Cardiac fibroblast (primary cell): ENCODE results near the gene IMPA2.

Experiments
- DNase-seq, 2 donors: peaks; one replicate each; pipeline versions ENCODE4 v3.0.0 to v3.0.0-alpha.2; 2010; ENCODE audit warnings: low read depth in 2 of 2
- H3K4me3 ChIP-seq, 2 donors: replicated peaks in 1 of 2; 1 replicate in 1 of 2; 2 replicates in 1 of 2; pipeline ENCODE4 v1.5.1; 2011; ENCODE audit warnings: low read depth in 2 of 2, low read length in 2 of 2, mild to moderate bottlenecking in 2 of 2, moderate library complexity in 1 of 2
- CTCF ChIP-seq: IDR thresholded peaks from one replicate; pipeline ENCODE4 v1.5.1; 2011; ENCODE audit warnings: low read depth, mild to moderate bottlenecking, low read length, inconsistent platforms

Gene IMPA2

DNA sequence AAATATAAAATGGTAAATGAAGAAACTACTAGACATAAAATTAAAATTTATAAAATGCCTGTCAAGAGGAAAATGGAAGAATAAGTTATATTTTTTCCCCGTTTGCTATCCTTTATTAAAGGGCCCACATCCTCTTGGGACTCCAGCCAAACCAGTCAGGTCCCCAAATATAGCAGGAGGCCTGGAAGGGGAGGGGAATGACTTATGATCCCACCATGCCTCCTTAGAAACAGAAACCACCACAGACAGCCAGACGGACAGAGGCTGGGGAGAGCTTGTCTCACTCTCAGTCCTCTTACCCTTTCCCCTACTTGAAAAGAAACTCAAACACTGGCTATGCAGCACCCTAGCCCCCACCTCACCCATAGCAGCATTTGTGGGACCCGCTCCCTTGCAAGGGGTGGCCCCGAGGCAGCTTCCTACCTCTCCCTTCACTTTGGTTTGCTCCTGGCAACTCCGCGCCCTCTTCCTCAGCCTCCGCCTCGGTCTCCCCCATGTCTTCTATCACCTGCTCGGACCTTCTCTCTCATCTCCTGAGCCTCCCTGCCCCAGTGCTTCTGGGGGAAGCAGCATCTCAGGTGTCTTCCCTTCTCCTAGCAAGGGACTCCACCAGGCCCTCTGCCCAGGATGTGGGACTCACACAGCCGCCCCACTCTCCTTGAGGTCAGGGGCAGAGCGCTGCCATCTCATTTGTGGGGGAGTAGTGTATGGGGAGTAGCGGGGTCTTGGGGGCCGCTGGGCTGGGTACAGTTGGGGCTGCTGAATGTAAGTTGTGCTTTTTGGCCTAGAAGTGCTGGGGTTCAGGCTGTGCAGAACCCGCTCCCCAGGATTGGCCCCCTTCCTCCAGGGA, 75.0 kb downstream of the IMPA2 start:
- no peak for DNase-seq
- H3K4me3 ChIP-seq, result no peak overlapping the region
- TF ChIP-seq CTCF, result no peak

GRCh38 chr18:12056884-12057402, 75.6 kb downstream of the IMPA2 start:
- no peak overlapping the region for H3K4me3 ChIP-seq
- no peak for DNase-seq
- TF ChIP-seq CTCF, result no peak

- no peak for TF ChIP-seq CTCF
- H3K4me3 ChIP-seq, result no peak overlapping the region
- no peak for DNase-seq
Observed at GRCh38 chr18:12057419-12058039, 76.2 kb downstream of the IMPA2 start.

DNA sequence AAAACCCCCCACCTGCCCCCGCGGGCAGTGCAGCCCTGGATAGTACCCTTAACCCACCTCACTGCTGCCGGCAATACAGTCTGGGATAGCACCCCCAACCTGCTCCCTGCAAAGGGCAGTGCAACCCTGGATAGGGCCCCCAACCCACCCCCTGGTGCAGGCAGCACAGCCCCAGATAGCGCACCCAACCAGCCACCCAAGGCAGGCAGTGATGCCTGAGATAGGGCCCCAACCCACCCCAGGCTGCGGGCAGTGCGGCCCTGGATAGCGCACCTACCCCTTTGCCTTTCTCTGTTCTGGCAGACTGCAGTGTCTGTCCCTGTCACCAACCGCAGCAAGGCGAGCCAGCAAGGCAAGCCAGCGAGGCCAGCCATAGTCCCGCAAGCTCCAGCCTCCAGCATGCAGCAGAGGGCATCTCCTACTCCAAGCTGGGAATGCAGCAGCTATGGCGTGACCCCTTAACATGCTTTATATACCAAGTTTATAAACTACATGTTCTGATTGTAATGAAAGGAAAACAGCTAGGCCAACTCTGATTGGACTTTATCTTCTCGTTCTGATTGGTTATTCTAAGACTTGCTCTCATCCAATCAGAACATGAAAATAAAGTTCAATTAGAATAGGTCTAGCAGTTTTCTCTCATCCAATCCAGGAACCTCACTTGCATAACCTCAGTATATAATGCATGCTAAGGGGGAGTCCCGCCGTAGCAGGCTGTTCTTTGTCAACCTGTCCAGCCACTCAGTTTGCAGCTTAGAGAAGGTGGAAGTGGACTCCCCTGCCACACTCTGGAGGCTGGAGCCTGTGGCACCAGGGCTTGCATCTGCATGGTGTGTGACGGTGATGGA, 78.3 kb downstream of the IMPA2 start:
- no peak overlapping the region for H3K4me3 ChIP-seq
- no peak for DNase-seq
- TF ChIP-seq CTCF, result no peak

DNA sequence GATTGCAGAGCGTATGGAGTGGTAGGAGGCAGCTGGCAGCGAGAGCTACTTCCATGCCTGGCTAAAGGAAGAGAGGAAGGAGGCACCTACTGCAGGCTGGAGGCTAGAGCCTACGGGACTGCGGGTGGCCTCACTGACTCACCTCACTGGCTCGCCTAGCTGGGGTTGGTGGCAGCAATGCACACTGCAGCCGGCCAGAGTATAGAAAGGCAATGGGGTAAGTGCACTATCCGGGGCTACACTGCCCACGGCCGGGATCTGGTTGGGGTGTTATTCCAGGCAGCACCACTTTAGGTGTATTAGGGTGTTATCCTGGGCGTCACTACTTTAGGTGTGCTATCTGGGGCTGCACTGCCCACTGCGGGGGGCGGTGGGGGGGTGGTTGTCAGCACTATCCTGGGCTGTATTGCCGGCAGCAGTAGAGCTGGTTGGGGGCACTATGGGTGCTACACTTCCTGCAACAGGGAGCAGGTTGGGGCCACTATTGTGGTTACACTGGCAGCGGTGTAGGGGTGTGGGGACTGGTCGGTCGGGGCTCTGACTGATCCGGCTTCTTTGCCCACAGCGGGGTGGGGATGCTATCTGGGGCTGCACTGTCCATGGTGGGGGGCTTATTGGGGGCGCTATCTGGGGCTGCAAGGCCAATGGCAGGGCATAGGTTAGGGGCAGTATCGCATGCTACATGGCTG, 79.0 kb downstream of the IMPA2 start:
- H3K4me3 ChIP-seq, result no peak overlapping the region
- no peak for DNase-seq
- TF ChIP-seq CTCF, result no peak

DNA sequence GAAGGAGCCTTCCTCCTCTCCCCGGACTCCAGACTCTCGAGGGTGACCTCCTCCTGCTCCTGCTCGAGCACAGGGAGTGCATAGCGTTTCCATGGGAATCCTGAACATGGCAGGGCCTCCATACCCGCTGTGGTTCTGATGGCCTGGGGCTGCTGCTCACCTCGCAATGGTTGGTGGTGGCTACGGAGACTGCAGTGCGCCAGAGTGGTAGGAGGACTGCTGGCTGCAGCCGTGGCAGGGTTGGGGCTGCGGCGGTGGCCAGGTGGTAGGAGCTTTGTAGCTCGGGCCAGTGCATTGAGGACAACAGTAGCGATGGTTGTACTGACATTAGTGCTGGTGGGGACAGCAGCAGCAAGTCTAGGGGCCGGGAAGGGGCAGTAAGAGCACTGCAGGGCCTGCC, 80.4 kb downstream of the IMPA2 start:
- H3K4me3 ChIP-seq, result no peak overlapping the region
- no peak for DNase-seq
- no peak for TF ChIP-seq CTCF
